HEK293T (cell line): Measurements from ENCODE around the gene COL27A1.

ENCODE experiments used
- CTCF ChIA-PET: fragments of 350-600 bp; formaldehyde crosslinking; extraction: SDS; loops from one replicate; lab custom pipeline; 2021; ENCODE audit warnings: antibody characterized with exemption, inconsistent platforms; lab: Yijun Ruan, JAX
- POLR2A ChIA-PET: fragments of 350-600 bp; formaldehyde crosslinking; extraction: SDS; loops from one replicate; lab custom pipeline; 2020; ENCODE audit warnings: antibody characterized with exemption, inconsistent platforms; lab: Yijun Ruan, JAX
- DNase-seq: peaks from one replicate; pipeline ENCODE4 v3.0.0; 2012; ENCODE audit warnings: mixed read lengths; ENCODE audit errors: extremely low spot score
- ARNT ChIP-seq: fragments of 450-650 bp; IDR thresholded peaks from 2 replicates; pipeline ENCODE4 v1.6.1; 2017; ENCODE audit warnings: mild to moderate bottlenecking
- BHLHE40 ChIP-seq: fragments of 450-650 bp; IDR thresholded peaks from 2 replicates; pipeline ENCODE4 v1.6.1; 2016; ENCODE audit warnings: mild to moderate bottlenecking, moderate library complexity, borderline replicate concordance
- CTBP1 ChIP-seq: fragments of 450-650 bp; IDR thresholded peaks from 2 replicates; pipeline ENCODE4 v1.6.1; 2016; ENCODE audit warnings: borderline replicate concordance
- ELF4 ChIP-seq: fragments of 450-650 bp; IDR thresholded peaks from 2 replicates; pipeline ENCODE4 v1.6.1; 2017; ENCODE audit warnings: antibody characterized with exemption
- FOXA1 ChIP-seq: fragments of 450-650 bp; IDR thresholded peaks from 2 replicates; pipeline ENCODE4 v1.6.1; 2016; ENCODE audit warnings: mild to moderate bottlenecking
- FOXK2 ChIP-seq: fragments of 450-650 bp; IDR thresholded peaks from 2 replicates; pipeline ENCODE4 v1.6.1; 2016; ENCODE audit warnings: mild to moderate bottlenecking
- FOXM1 ChIP-seq: fragments of 450-650 bp; IDR thresholded peaks from 2 replicates; pipeline ENCODE4 v1.6.1; 2017; ENCODE audit warnings: mild to moderate bottlenecking, borderline replicate concordance
- HDGF ChIP-seq: fragments of 450-650 bp; IDR thresholded peaks from 2 replicates; pipeline ENCODE4 v1.6.1; 2017; ENCODE audit warnings: antibody characterized with exemption, borderline replicate concordance
- L3MBTL2 ChIP-seq: fragments of 450-650 bp; conservative IDR thresholded peaks from 2 replicates; pipeline ENCODE4 v1.6.1; 2016; ENCODE audit warnings: mild to moderate bottlenecking
- LEF1 ChIP-seq: fragments of 450-650 bp; IDR thresholded peaks from 2 replicates; pipeline ENCODE4 v1.6.1; 2017; ENCODE audit warnings: mild to moderate bottlenecking, borderline replicate concordance
- NFRKB ChIP-seq: fragments of 450-650 bp; IDR thresholded peaks from 2 replicates; pipeline ENCODE4 v1.6.1; 2016; ENCODE audit warnings: mild to moderate bottlenecking, moderate library complexity
- PKNOX1 ChIP-seq: fragments of 450-650 bp; IDR thresholded peaks from 2 replicates; pipeline ENCODE4 v1.6.1; 2016
- SP1 ChIP-seq: fragments of 450-650 bp; IDR thresholded peaks from 2 replicates; pipeline ENCODE4 v1.6.1; 2017
- SUZ12 ChIP-seq: fragments of 450-650 bp; IDR thresholded peaks from 2 replicates; pipeline ENCODE4 v1.6.1; 2016; ENCODE audit warnings: mild to moderate bottlenecking
- TARDBP ChIP-seq: fragments of 450-650 bp; IDR thresholded peaks from 2 replicates; pipeline ENCODE4 v1.6.1; 2016
- ZNF384 ChIP-seq: fragments of 450-650 bp; IDR thresholded peaks from 2 replicates; pipeline ENCODE4 v1.6.1; 2016

Gene COL27A1

GRCh38 chr9:114131808-114132549 lies 23.4 kb upstream of the COL27A1 start:
- CTCF ChIA-PET = interaction anchor here (1.1 kb wide), 1 partner anchor 159 kb away, joined by 3 read pairs; no protein-coding TSS in a partner anchor
- TF ChIP-seq TARDBP = no peak
- TF ChIP-seq HDGF = no peak
- no peak for TF ChIP-seq PKNOX1
- no peak for TF ChIP-seq SUZ12
- TF ChIP-seq BHLHE40 = no peak
- no peak for TF ChIP-seq ZNF384
- no peak for TF ChIP-seq ARNT
- no peak for TF ChIP-seq FOXM1
- TF ChIP-seq NFRKB = no peak
- no peak for TF ChIP-seq ELF4
- TF ChIP-seq LEF1 = no peak
- DNase-seq = no peak
- POLR2A ChIA-PET = no interaction called here

DNA sequence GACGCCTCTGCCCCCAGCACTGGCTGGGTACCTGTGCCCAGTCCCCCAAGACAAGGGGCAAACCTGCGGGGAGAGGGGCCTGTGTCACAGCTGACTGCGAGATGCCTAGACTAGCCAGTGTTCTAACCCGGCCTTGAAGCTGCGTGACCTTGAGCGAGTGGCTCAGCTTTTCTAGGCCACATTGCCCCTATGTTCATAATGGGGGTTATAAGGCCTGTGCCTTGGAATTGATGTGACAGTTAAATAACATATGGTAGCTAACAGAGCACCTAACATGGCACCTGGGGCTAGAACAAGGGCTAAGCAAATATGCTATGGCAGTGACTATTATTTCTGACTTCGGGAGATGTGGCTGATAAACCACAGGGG lies 22.8 kb upstream of the COL27A1 start:
- DNase-seq = no peak
- ChIA-PET CTCF (interaction anchor here (1.1 kb wide), 1 partner anchor 159 kb away, joined by 3 read pairs; no protein-coding TSS in a partner anchor), POLR2A (no interaction called here)
- TF ChIP-seq ARNT (no peak), ZNF384 (no peak), SP1 (no peak)

GRCh38 chr9:114134827-114135396 lies 20.4 kb upstream of the COL27A1 start:
- ChIA-PET CTCF (no interaction called here), POLR2A (no interaction called here)
- no peak for DNase-seq
- TF ChIP-seq ELF4 (no peak), PKNOX1 (no peak), BHLHE40 (no peak)

DNA sequence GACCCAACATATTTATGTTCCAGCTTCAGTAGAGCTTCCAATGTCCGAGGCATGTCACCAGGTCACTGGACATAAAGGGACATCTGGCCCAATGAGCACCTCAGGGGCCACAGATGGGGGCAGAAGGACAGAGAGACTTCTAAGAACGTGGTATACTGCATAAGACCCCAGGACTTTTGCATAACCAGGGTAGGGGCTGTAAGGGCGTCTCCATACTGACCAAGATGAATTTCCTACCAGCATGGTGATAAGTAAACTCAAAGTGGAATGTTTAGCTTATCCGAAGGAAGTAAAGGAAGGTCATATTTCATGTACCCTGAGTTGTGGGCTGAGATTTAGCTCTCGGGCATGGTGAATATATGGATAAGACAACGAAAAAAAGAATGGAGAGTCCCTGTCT lies 17.5 kb upstream of the COL27A1 start:
- DNase-seq = no peak
- POLR2A ChIA-PET = no interaction called here

DNA sequence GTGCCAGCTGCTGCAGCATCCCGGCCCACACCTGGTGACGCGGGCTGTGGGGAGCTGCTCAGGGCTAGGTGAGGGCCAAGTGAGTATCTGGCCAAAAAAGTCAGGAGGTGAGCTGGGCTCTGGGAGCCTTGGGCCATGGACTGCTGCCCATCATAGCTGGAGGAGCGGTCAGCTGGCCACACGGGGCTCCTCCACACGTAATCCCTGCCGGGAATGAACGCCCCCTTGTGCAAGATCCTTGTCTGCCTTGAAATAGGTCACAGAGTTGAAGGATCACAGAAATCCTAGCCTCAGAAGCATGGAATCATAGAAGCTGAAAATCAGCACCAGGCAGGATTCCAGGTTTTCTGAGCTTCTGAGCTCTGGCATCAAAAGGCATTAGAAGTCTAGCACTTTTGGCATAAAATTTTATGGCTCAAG lies 16.8 kb upstream of the COL27A1 start:
- ChIA-PET POLR2A (no interaction called here), CTCF (interaction anchor here (0.6 kb wide), 1 partner anchor 30 kb away, joined by 4 read pairs; no protein-coding TSS in a partner anchor)
- no peak for TF ChIP-seq ELF4
- no peak for TF ChIP-seq ZNF384
- no peak for TF ChIP-seq TARDBP
- TF ChIP-seq L3MBTL2 = no peak
- no peak for TF ChIP-seq SUZ12
- TF ChIP-seq NFRKB = no peak
- TF ChIP-seq SP1 = no peak
- TF ChIP-seq BHLHE40 = no peak
- TF ChIP-seq ARNT = no peak
- TF ChIP-seq PKNOX1 = no peak
- no peak for TF ChIP-seq FOXK2
- no peak for TF ChIP-seq CTBP1
- TF ChIP-seq FOXA1 = no peak
- TF ChIP-seq LEF1 = no peak
- TF ChIP-seq HDGF = no peak
- TF ChIP-seq FOXM1 = no peak
- DNase-seq = no peak

More for the DNA sequence above, 17.5 kb upstream of the COL27A1 start:
- TF ChIP-seq FOXM1 = no peak
- TF ChIP-seq ZNF384 = no peak
- no peak for TF ChIP-seq FOXA1
- TF ChIP-seq ELF4 = no peak
- no peak for TF ChIP-seq FOXK2
- no peak for TF ChIP-seq SP1
- TF ChIP-seq SUZ12 = no peak
- TF ChIP-seq HDGF = no peak
- no peak for TF ChIP-seq L3MBTL2
- CTCF ChIA-PET = no interaction called here

DNA sequence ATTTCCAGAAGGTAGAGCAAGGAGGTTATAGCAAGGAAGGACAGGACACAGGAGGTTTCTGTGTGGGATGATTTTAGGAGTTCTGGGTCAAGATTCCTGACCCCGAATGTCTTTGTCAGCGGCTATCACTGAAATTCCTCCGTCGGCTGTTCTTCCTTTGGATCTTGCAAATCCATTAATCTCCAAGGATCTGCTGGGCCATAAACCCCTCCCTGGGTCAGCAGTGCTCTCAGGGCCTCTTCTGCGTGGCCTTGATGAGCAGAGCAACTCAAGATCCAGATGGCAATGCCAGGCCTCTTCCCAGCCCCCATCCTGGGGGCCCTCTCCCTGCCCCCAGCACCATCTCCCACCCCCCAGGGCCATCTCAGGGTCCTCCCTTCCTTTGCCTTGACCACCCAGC lies 16.3 kb upstream of the COL27A1 start:
- TF ChIP-seq NFRKB (no peak), CTBP1 (no peak), FOXK2 (no peak), SUZ12 (no peak), ELF4 (no peak), PKNOX1 (no peak), ZNF384 (no peak), FOXM1 (no peak), ARNT (no peak), BHLHE40 (no peak), LEF1 (no peak)
- no peak for DNase-seq
- CTCF ChIA-PET = interaction anchor here (0.6 kb wide), 1 partner anchor 31 kb away, joined by 4 read pairs; no protein-coding TSS in a partner anchor
- POLR2A ChIA-PET = no interaction called here
